H1 (cell line): ENCODE data around the gene ZBTB46. TPM values are rescaled to one million over a fixed set of nuclear protein-coding genes. Genes with fewer than 3 reads are reported as not detected.

ENCODE experiments used
- JUND ChIP-seq: IDR thresholded peaks from 2 replicates; pipeline ENCODE4 v1.6.1; 2011; ENCODE audit warnings: mild to moderate bottlenecking, improper control_type of control experiment, low read length
- polyA plus RNA-seq, 7 experiments: library from polyadenylated mRNA; depleted of rRNA in 3 of 7; stranded (reverse) in 5 of 7; unstranded in 2 of 7; fragments of >200 nt in 5 of 7; fragments of 200-250 nt in 2 of 7; gene quantifications; 1 replicate in 5 of 7; 2 replicates in 1 of 7; 4 replicates in 1 of 7; pipeline versions ENCODE4 v1.2.1 to v1.2.3, GENCODE V29; 2011 to 2013; ENCODE audit warnings: missing spikeins in 2 of 7, mixed read lengths in 2 of 7
- total RNA-seq: library from RNA; stranded (reverse); fragmentation: NEBNext Ultra II Directional; extraction: Animal tissue kit (Norgen Biotek cat#: 25700); gene quantifications from 2 replicates; pipeline ENCODE4 v1.2.1, GENCODE V29; 2021

The ZBTB46 gene
- total and polyA plus RNA-seq, 2 of the 8 experiments (the other 6 are each of a cell fraction or from before 2014, with no cell fraction given): 6.4 to 22.4 TPM

DNA sequence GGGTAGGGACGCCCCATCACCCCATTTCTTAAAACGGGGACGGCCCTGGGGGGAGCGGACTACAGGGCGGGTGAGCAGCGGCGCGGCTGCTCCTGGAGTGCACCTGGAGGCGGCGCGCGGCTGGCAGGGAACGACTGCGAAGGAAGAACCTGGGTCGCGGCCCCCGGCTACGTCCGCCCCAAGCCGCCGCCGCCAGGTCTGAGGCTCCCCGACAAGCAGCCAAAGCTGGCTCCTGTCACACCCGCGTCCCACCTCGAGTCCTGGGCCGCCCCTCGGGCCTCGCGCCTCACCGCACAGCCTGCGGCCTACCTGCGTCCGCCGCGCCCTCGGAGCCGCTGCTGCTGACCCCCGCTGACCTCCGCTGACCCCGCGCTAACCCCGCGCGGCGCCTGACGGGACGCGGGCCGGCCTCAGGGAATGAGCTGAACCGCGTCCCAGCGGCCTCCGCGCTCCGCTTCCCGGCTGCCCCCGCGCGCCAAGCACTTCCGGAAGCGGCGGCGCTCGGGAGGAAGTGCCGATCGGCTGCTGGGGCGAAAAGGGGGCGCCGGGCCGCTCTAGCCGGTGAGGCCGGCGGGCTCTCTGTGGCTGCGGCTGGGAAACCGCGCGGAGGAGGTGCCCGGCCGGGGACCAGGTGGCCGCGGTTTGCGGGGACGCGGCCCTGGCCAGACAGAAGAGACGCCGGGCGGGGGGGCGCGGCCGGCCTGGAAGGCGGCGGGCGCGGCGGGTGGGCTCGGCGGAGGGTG lies 123.3 kb downstream of the ZBTB46 start, which contains the start of the genes ARFRP1 and ZGPAT (continued):
- no peak for TF ChIP-seq JUND
